Fibroblast of lung (primary cell): ENCODE measurements around the gene CALCOCO2. TPM values are rescaled to one million over a fixed set of nuclear protein-coding genes. Genes with fewer than 3 reads are reported as not detected.
"Not testable (repeated sequence)": the region's sequence is repeated elsewhere in the genome, so short reads cannot be mapped to it uniquely, and the experiment has no call there.

Experiments used
- DNase-seq, 2 donors: peaks; one replicate each; pipeline versions ENCODE4 v3.0.0 to v3.0.0-alpha.2; 2010; ENCODE audit warnings: low read depth in 2 of 2
- H2AFZ ChIP-seq: 2 replicates; pipeline ENCODE4 v1.5.1; 2012; ENCODE audit warnings: low read length, control low read depth, inconsistent platforms
- H3K27ac ChIP-seq: 2 replicates; pipeline ENCODE4 v1.5.1; 2011; ENCODE audit warnings: low read length, control low read depth; ENCODE audit not compliant: insufficient read depth
- H3K27me3 ChIP-seq: 2 replicates; pipeline ENCODE4 v1.5.1; 2011; ENCODE audit warnings: mild to moderate bottlenecking, low read length; ENCODE audit not compliant: control insufficient read depth, insufficient read depth
- H3K36me3 ChIP-seq: 2 replicates; pipeline ENCODE4 v1.5.1; 2011; ENCODE audit warnings: low read length; ENCODE audit not compliant: control insufficient read depth, insufficient read depth
- H3K4me1 ChIP-seq: 2 replicates; pipeline ENCODE4 v1.5.1; 2011; ENCODE audit warnings: low read length; ENCODE audit not compliant: control insufficient read depth, insufficient read depth; ENCODE audit errors: extremely low read depth
- H3K4me2 ChIP-seq: 2 replicates; pipeline ENCODE4 v1.5.1; 2011; ENCODE audit warnings: low read length, control low read depth; ENCODE audit not compliant: insufficient read depth; ENCODE audit errors: extremely low read depth
- H3K4me3 ChIP-seq, 4 experiments: fragments of 200-600 bp in 1 of 4; sonication (generic) in 1 of 4; replicated peaks in 1 of 4; 2 replicates each; pipeline ENCODE4 v1.5.1; 2011 to 2016; ENCODE audit warnings: low read length in 4 of 4, low read depth in 3 of 4, mild to moderate bottlenecking in 3 of 4, control low read depth in 2 of 4, inconsistent platforms in 1 of 4, mixed read lengths in 1 of 4; ENCODE audit not compliant: insufficient read depth in 1 of 4; ENCODE audit errors: control extremely low read depth in 1 of 4
- H3K79me2 ChIP-seq: 2 replicates; pipeline ENCODE4 v1.5.1; 2012; ENCODE audit warnings: mild to moderate bottlenecking, low read length, inconsistent platforms; ENCODE audit not compliant: control insufficient read depth, insufficient read depth
- H3K9ac ChIP-seq: 2 replicates; pipeline ENCODE4 v1.5.1; 2011; ENCODE audit warnings: mild to moderate bottlenecking, low read length, control low read depth; ENCODE audit not compliant: insufficient read depth
- H3K9me3 ChIP-seq: 2 replicates; pipeline ENCODE4 v1.5.1; 2012; ENCODE audit warnings: low read depth, low read length; ENCODE audit not compliant: control insufficient read depth, insufficient read depth
- H4K20me1 ChIP-seq: 2 replicates; pipeline ENCODE4 v1.5.1; 2011; ENCODE audit warnings: low read length; ENCODE audit not compliant: control insufficient read depth, insufficient read depth; ENCODE audit errors: extremely low read depth
- EZH2 ChIP-seq: IDR thresholded peaks from 2 replicates; pipeline ENCODE4 v1.5.1; 2012; ENCODE audit warnings: low read length, control low read depth, mild to moderate bottlenecking; ENCODE audit errors: missing control alignments
- polyA plus RNA-seq, 2 donors: library from polyadenylated mRNA; depleted of rRNA in 1 of 2; stranded (reverse) in 1 of 2; unstranded in 1 of 2; fragments of >200 nt; gene quantifications; 2 replicates each; pipeline ENCODE4 v1.2.1, GENCODE V29; 2011 to 2012; ENCODE audit warnings: missing spikeins in 1 of 2
- total RNA-seq: library from RNA; depleted of rRNA; stranded (reverse); fragments of >200 nt; gene quantifications from 2 replicates; pipeline ENCODE4 v1.2.1, GENCODE V29; 2014
- TF ChIP-seq, protein P1 (sequence below), 2 donors: IDR thresholded peaks in 1 of 2; conservative IDR thresholded peaks in 1 of 2; 1 replicate in 1 of 2; 2 replicates in 1 of 2; pipeline ENCODE4 v1.5.1; 2011 to 2012; ENCODE audit warnings: low read length in 2 of 2, control low read depth in 1 of 2, inconsistent platforms in 1 of 2, low read depth in 1 of 2, mild to moderate bottlenecking in 1 of 2

The CALCOCO2 gene
- total and polyA plus RNA-seq, 2 donors (not counting 1 experiment from before 2014, with no cell fraction given), result 65.1 to 164 TPM

DNA sequence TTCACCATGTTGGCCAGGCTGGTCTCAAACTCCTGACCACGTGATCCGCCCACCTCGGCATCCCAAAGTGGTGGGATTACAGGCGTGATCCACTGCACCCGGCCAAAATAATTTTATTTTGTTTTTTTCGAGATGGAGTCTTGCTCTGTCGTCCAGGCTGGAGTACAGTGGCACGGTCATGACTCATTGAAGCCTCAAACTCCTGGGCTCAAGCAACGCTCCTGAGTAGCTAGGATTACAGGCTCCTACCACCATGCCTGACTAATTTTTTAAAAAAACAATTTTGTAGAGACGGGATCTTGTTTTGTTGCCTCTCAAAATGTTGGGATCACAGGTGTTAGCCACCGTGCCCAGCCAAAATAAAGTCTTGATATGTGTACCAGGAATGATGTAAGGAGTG, 11.4 kb upstream of the CALCOCO2 start:
- H3K27me3 ChIP-seq, result peaks cover 15% of the 10 kb centered on the region
- no peaks in the 10 kb centered on the region for H4K20me1 ChIP-seq
- no peak for DNase-seq
- TF ChIP-seq, protein P1, sequence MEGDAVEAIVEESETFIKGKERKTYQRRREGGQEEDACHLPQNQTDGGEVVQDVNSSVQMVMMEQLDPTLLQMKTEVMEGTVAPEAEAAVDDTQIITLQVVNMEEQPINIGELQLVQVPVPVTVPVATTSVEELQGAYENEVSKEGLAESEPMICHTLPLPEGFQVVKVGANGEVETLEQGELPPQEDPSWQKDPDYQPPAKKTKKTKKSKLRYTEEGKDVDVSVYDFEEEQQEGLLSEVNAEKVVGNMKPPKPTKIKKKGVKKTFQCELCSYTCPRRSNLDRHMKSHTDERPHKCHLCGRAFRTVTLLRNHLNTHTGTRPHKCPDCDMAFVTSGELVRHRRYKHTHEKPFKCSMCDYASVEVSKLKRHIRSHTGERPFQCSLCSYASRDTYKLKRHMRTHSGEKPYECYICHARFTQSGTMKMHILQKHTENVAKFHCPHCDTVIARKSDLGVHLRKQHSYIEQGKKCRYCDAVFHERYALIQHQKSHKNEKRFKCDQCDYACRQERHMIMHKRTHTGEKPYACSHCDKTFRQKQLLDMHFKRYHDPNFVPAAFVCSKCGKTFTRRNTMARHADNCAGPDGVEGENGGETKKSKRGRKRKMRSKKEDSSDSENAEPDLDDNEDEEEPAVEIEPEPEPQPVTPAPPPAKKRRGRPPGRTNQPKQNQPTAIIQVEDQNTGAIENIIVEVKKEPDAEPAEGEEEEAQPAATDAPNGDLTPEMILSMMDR (conservative IDR thresholded peaks at IDR 0.05 in 1 of 2, IDR thresholded peaks at IDR 0.05 in 1 of 2; ENCODE audit: low read depth in 1 of 2, low read length in 2 of 2), result no peak
- TF ChIP-seq EZH2, result no peak
- no peak overlapping the region for H3K9ac ChIP-seq
- no peaks in the 10 kb centered on the region for H3K79me2 ChIP-seq
- no peaks in the 10 kb centered on the region for H3K4me1 ChIP-seq
- no peak overlapping the region for H3K4me3 ChIP-seq
- no peak overlapping the region for H2AFZ ChIP-seq
- H3K27ac ChIP-seq, result no peak overlapping the region
- no peaks in the 10 kb centered on the region for H3K9me3 ChIP-seq
- H3K36me3 ChIP-seq, result no peaks in the 10 kb centered on the region
- no peak overlapping the region for H3K4me2 ChIP-seq

DNA sequence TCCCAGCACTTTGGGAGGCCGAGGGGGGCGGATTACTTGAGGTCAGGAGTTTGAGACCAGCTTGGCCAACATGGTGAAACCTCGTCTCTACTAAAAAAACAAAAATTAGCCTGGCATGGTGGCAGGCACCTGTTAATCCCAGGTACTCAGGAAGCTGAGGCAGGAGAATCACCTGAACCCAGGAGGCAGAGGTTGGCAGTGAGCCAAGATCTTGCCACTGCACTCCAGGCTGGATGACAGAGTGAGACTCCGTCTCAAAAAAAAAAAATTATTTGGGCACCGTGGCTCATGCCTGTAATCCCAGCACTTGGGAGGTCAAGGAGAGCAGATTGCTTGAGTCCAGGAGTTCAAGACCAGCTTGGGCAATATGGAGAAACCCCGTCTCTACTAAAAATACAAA, 9.9 kb upstream of the CALCOCO2 start:
- H3K79me2 ChIP-seq, H3K4me3 ChIP-seq, H3K36me3 ChIP-seq, H2AFZ ChIP-seq, H3K4me1 ChIP-seq, H4K20me1 ChIP-seq, H3K27ac ChIP-seq, DNase-seq, H3K9ac ChIP-seq, H3K4me2 ChIP-seq, H3K9me3 ChIP-seq: not testable (repeated sequence)
- H3K27me3 ChIP-seq, result peaks cover 11% of the 10 kb centered on the region

DNA sequence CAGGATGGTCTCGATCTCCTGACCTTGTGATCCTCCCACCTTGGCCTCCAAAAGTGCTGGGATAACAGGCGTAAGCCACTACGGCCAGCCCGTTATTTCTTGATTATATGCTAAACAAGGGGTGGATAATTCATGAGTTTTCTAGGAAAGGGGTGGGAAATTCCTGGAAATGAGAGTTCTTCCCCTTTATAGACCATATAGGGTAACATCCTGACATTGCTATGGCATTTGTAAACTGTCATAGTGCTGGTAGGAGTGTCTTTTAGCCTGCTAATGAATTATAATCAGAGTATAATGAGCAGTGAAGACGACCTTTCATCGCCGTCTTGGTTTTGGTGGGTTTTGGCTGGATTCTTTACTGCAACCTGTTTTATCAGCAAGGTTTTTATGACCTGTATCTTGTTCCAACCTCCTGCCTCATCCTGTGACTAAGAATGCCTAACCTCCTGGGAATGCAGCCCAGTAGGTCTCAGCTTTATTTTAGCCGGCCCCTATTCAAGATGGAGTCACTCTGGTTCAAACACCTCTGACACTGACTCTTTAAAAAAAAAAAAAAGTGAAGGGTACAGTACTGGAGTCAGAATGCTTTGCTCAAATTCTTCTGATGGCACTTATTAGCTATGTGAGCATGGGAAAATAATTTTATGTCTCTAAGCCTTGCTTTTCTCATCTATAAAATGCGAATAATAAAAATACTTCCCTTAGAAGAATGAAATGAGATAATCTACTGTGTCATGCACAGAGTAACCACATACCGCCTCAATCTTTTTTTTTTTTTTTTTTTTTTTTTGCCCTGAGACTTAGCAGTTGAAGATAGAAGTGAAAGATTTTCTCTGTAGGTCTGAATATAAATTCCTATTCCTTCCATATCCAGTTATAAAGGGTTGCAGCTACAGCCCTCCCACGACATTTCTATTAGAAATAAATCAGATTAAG, 5.1 kb upstream of the CALCOCO2 start:
- Histone ChIP-seq H3K9me3 (no peaks in the 10 kb centered on the region), H3K79me2 (no peaks in the 10 kb centered on the region), H3K27me3 (no peaks in the 10 kb centered on the region), H3K9ac (no peak overlapping the region), H3K4me1 (no peaks in the 10 kb centered on the region), H3K36me3 (no peaks in the 10 kb centered on the region), H3K4me3 (no peak overlapping the region), H3K4me2 (no peak overlapping the region), H3K27ac (no peak overlapping the region), H2AFZ (no peak overlapping the region), H4K20me1 (no peaks in the 10 kb centered on the region)
- TF ChIP-seq EZH2, result no peak
- TF ChIP-seq, protein P1 (conservative IDR thresholded peaks at IDR 0.05 in 1 of 2, IDR thresholded peaks at IDR 0.05 in 1 of 2; ENCODE audit: low read depth in 1 of 2, low read length in 2 of 2), result no peak
- peak in 1 of 2 donors; percentile 57 for DNase-seq
